Psoas muscle (tissue), 8 donors: ENCODE measurements around the gene NRP1. TPM values are rescaled to one million over a fixed set of nuclear protein-coding genes. Genes with fewer than 3 reads are reported as not detected.
A peak's percentile ranks its signal among the peaks of the same experiment; 100 is the strongest.

Experiments used
- ATAC-seq, 4 donors: fragments of 200-7000 bp; cut with Tn5 transposase; one replicate each; pipeline ENCODE4 v1.9.1; 2020; ENCODE audit warnings: moderate library complexity in 3 of 4, mild to moderate bottlenecking in 2 of 4
- DNase-seq, 2 donors: peaks; one replicate each; pipeline ENCODE4 v3.0.0-alpha.2; 2020
- H3K27ac ChIP-seq: fragments of 200-600 bp; one replicate; pipeline ENCODE4 v1.8.0; 2022
- H3K27me3 ChIP-seq, 3 donors: fragments of 200-600 bp in 1 of 3; one replicate each; pipeline versions ENCODE4 v1.6.1 to v1.8.0; 2013 to 2022; ENCODE audit warnings: low read length in 2 of 3, mild to moderate bottlenecking in 2 of 3, moderate library complexity in 1 of 3; ENCODE audit not compliant: insufficient read depth in 3 of 3
- H3K36me3 ChIP-seq, 2 donors: fragments of 200-600 bp in 1 of 2; one replicate each; pipeline versions ENCODE4 v1.6.1 to v1.8.0; 2013 to 2022; ENCODE audit warnings: low read depth in 1 of 2, mild to moderate bottlenecking in 1 of 2, moderate library complexity in 1 of 2; ENCODE audit not compliant: insufficient read depth in 1 of 2
- H3K4me1 ChIP-seq: fragments of 200-600 bp; one replicate; pipeline ENCODE4 v1.8.0; 2022
- H3K4me3 ChIP-seq: fragments of 200-600 bp; one replicate; pipeline ENCODE4 v1.8.0; 2022; ENCODE audit warnings: mild to moderate bottlenecking
- H3K9me3 ChIP-seq: fragments of 200-600 bp; one replicate; pipeline ENCODE4 v1.8.0; 2022
- WGBS, 3 donors: extraction: QIAGEN DNeasy Blood & Tissue Kit; methylation state at CpG; one replicate each; pipeline versions ENCODE4 v1.1.6 to v1.1.7; 2013; 5-methylcytosine and 5-hydroxymethylcytosine counted together
- intact Hi-C, 2 donors: fragments of 100-400 bp; cut with DNase I; formaldehyde crosslinking; loops; one replicate each; pipeline versions ENCODE4 v1.11.0 to v1.14.2; 2022
- polyA plus RNA-seq, 3 donors: library from polyadenylated mRNA; stranded (reverse); fragments of 200-250 nt; gene quantifications; one replicate each; pipeline ENCODE4 v1.2.3, GENCODE V29; 2013
- total RNA-seq, 4 donors: library from RNA; stranded (reverse); fragmentation: NEBNext Ultra II Directional in 2 of 4; extraction: Animal tissue kit (Norgen Biotek cat#: 25700) in 2 of 4; gene quantifications; one replicate each; pipeline versions ENCODE4 v1.2.1 to v1.2.4, GENCODE V29; 2021 to 2023
- TF ChIP-seq, protein P1 (sequence below): fragments of 200-600 bp; IDR thresholded peaks from one replicate; pipeline ENCODE4 v1.8.0; 2022; ENCODE audit warnings: antibody characterized with exemption
- donor health status: healthy with polysubstance abuse.
- donor health status: DM: no; HTN: no; CAD: no; lungs with moderate emphysema.
- donor health status: Bipolar disorder and iron deficiency.
- donor health status: healthy.
- donor health status: DM: yes; HTN: yes; CAD: no.
- donor health status: DM: no; HTN: no; CAD: no.
- donor health status: DM: no; HTN: no; CAD: no.
- donor health status: DM: yes; HTN: yes; CAD: no.

Gene NRP1
- total and polyA plus RNA-seq, 7 donors, result 10.9 to 54.8 (median 31.2) TPM

DNA sequence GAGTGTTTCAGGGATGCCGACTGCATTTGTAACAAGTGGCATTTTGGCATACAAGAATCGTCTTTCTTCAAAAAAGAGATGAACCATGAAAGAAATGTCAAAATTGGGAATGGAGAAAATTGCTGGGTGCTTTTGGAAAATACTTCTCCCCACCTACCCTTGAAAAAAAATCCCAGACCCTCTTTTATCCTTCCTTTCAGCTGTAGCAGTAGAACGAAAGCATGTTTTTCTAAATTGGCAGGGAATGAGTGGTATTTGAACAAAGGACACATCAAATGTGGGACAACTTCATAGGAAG lies 187.5 kb downstream of the NRP1 start:
- H3K36me3 ChIP-seq, result no peaks in the 10 kb centered on the region
- H3K9me3 ChIP-seq, result no peaks in the 10 kb centered on the region
- no peak overlapping the region for H3K27ac ChIP-seq
- DNase-seq (no peak), ATAC-seq (no peak)
- H3K4me3 ChIP-seq, result no peak overlapping the region
- no peaks in the 10 kb centered on the region for H3K4me1 ChIP-seq
- 56 to 68% (median 60%) methylated on average over 3 of the region's 3 CpGs for WGBS, 3 donors
- no peaks in the 10 kb centered on the region for H3K27me3 ChIP-seq
- intact Hi-C loops, result no loop called here
- TF ChIP-seq, protein P1, sequence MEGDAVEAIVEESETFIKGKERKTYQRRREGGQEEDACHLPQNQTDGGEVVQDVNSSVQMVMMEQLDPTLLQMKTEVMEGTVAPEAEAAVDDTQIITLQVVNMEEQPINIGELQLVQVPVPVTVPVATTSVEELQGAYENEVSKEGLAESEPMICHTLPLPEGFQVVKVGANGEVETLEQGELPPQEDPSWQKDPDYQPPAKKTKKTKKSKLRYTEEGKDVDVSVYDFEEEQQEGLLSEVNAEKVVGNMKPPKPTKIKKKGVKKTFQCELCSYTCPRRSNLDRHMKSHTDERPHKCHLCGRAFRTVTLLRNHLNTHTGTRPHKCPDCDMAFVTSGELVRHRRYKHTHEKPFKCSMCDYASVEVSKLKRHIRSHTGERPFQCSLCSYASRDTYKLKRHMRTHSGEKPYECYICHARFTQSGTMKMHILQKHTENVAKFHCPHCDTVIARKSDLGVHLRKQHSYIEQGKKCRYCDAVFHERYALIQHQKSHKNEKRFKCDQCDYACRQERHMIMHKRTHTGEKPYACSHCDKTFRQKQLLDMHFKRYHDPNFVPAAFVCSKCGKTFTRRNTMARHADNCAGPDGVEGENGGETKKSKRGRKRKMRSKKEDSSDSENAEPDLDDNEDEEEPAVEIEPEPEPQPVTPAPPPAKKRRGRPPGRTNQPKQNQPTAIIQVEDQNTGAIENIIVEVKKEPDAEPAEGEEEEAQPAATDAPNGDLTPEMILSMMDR, result no peak

DNA sequence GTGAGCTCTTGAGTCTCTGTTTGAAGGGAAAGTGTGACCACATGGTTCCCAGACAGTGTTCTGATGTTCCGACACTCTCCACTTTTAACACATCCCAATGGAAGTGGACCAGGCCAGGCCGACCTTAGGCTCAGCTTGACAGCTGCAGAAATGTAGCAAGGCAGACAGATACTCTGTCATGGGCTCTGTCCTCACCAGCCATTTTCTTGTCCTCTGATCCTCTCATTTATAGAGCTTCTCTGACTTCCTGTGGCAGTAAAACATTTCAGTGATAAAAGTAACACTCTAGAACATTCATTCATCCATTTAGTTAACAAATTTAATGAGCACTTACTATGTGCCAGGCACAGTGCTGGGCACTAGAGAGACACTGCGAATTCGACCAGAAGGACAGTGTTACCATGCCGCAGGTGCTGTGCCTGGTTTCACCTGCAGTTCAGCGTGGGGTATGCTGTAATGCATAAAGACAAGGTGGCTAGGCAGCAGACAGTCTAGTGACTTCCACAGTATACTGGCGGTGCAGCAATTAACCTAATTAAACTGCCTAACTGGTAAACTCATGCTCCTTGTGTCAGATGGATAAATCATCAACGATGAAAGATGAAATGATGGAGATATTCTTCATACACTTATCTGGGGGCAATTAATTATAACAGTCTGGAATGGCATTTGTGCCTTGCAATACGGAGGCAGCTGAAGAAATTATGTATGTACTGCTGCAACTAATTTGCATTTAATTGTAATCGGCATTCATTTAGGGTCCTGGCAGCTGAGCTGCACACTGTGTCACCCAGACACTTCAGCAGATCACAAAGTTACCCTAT lies 188.1 kb downstream of the NRP1 start:
- H3K27ac ChIP-seq, result no peak overlapping the region

DNA sequence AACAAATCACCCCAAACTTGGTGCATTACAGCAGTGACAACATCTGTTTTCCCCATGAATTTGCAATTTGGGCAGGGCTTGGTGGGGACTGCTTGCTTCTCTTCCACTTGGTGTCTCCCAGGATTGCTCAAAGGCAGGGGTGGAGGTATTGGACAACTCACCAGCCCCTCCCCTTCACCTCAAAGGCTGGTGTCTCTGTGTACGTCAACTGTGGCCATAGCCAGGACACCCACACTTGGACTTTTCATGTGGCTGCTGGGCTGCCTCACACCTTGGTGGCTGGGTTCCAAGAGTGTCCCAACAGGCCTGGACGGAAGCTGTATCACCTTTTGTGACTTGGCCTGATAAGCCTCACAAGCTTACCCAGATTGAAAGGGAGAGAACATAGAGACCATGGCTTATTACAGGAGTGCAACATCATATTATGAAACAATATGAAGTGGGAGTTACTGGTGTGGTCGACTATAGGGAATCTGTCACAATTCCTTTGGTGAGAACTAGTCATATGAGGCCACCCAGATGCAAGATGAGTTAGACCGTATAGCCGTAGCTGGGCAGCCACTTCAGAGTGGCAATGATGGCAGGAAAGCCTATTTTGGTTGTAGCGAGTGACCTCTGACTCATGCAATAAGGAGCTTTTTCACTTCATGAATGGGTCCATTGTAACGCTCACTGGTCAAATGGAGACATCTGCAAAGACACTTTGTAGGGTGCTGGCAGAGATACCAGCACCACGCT lies 188.8 kb downstream of the NRP1 start:
- DNase-seq (no peak), ATAC-seq (peak in 1 of 4 donors; percentile 31)
- H3K27me3 ChIP-seq, result no peaks in the 10 kb centered on the region
- no peak overlapping the region for H3K27ac ChIP-seq
- TF ChIP-seq, protein P1, result no peak
- WGBS, 3 donors, result 48 to 74% (median 65%) methylated on average over 8 of the region's 8 CpGs
- H3K4me1 ChIP-seq, result no peaks in the 10 kb centered on the region
- intact Hi-C loops, result no loop called here
- H3K36me3 ChIP-seq, result no peaks in the 10 kb centered on the region
- H3K4me3 ChIP-seq, result no peak overlapping the region
- H3K9me3 ChIP-seq, result no peaks in the 10 kb centered on the region

More for the DNA sequence above, 188.1 kb downstream of the NRP1 start:
- WGBS, 3 donors, result 72 to 79% (median 76%) methylated on average over 10 of the region's 10 CpGs
- Histone ChIP-seq H3K36me3 (no peaks in the 10 kb centered on the region), H3K9me3 (no peaks in the 10 kb centered on the region), H3K4me1 (no peaks in the 10 kb centered on the region), H3K27me3 (no peaks in the 10 kb centered on the region), H3K4me3 (no peak overlapping the region)
- intact Hi-C loops, result no loop called here
- TF ChIP-seq, protein P1, result no peak
- ATAC-seq (no peak), DNase-seq (no peak)

DNA sequence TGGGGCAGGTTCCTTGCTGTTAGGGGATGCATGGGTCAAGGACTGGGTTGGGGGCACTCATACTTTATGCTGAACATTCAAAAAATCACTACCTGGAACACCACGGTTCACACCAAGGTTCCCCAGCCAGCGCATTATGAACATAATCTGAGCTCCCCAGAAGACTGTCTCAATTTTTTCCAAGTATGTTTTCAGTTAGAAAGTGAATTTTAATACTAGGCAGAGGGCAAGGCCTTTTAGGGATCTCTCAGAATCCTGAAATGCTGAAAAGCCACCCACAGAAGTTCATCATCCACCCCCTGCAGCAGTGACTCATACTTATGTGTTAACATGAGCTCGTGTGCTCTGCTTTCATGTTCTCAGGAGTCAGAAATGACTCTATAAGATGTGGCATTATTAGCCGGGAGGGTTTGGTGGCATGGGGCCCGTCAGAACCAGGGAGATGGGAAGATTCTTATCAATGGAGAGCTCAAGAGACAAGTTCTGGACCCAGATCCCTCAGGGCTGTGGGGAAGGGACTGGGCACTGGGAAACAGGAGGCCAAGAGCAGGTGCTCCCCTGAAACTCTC lies 191.2 kb downstream of the NRP1 start:
- no peaks in the 10 kb centered on the region for H3K4me1 ChIP-seq
- no peaks in the 10 kb centered on the region for H3K27me3 ChIP-seq
- WGBS, 3 donors, result 79 to 85% (median 79%) methylated on average over 5 of the region's 5 CpGs
- no peak overlapping the region for H3K27ac ChIP-seq
- H3K36me3 ChIP-seq, result no peaks in the 10 kb centered on the region
- no peaks in the 10 kb centered on the region for H3K9me3 ChIP-seq
- intact Hi-C loops, result no loop called here
- H3K4me3 ChIP-seq, result no peak overlapping the region
- ATAC-seq, result peak in 1 of 4 donors; percentile 53
- no peak for DNase-seq
- TF ChIP-seq, protein P1, result no peak
